GM19351 (cell line): ENCODE measurements around the gene ASB6.
"Not testable (repeated sequence)": the region's sequence is repeated elsewhere in the genome, so short reads cannot be mapped to it uniquely, and the experiment has no call there.

Experiments used
- ATAC-seq: cut with Tn5 transposase; IDR thresholded peaks from one replicate; pipeline ENCODE4 v1.9.1; 2021; ENCODE audit warnings: mild to moderate bottlenecking, moderate library complexity; ENCODE audit not compliant: unreplicated experiment

The ASB6 gene

GRCh38 chr9:129667850-129668249 is 25.9 kb upstream of the ASB6 start:
- no peak for ATAC-seq

- ATAC-seq = no peak
These were observed 25.4 kb upstream of the ASB6 start for GRCh38 chr9:129667378-129667777.

GRCh38 chr9:129666575-129666974 is 24.6 kb upstream of the ASB6 start:
- ATAC-seq = no peak

- no peak for ATAC-seq
These were observed 24.0 kb upstream of the ASB6 start for GRCh38 chr9:129665814-129666520.

- no peak for ATAC-seq
These were observed 23.4 kb upstream of the ASB6 start, which contains the start of gene PRRX2 for GRCh38 chr9:129665389-129665775. Gene PRRX2, plus strand, starts transcription at chr9:129665647. Its CDS starts 221 bp downstream, at chr9:129665868.

GRCh38 chr9:129664746-129665388 is 22.9 kb upstream of the ASB6 start:
- ATAC-seq = no peak

- ATAC-seq = not testable (repeated sequence)
These were observed 20.3 kb upstream of the ASB6 start for GRCh38 chr9:129662239-129662638.

- ATAC-seq = no peak
These were observed 19.1 kb upstream of the ASB6 start for GRCh38 chr9:129661029-129661428.

GRCh38 chr9:129656795-129657390 is 14.9 kb upstream of the ASB6 start:
- ATAC-seq = no peak

- ATAC-seq = no peak
These were observed 13.7 kb upstream of the ASB6 start for GRCh38 chr9:129655696-129656095.

GRCh38 chr9:129655154-129655553 is 13.2 kb upstream of the ASB6 start:
- no peak for ATAC-seq

GRCh38 chr9:129654554-129655040 is 12.6 kb upstream of the ASB6 start:
- no peak for ATAC-seq

- no peak for ATAC-seq
These were observed 12.0 kb upstream of the ASB6 start for GRCh38 chr9:129653823-129654553.

- ATAC-seq = no peak
These were observed 8.8 kb upstream of the ASB6 start for GRCh38 chr9:129650680-129651235.

- ATAC-seq = no peak
These were observed 8.1 kb upstream of the ASB6 start for GRCh38 chr9:129649726-129650679.

GRCh38 chr9:129648764-129649115 is 6.8 kb upstream of the ASB6 start:
- no peak for ATAC-seq

- ATAC-seq = no peak
These were observed 6.3 kb upstream of the ASB6 start for GRCh38 chr9:129648092-129648763.

- ATAC-seq = no peak
These were observed 5.7 kb upstream of the ASB6 start for GRCh38 chr9:129647635-129648034.

- ATAC-seq = no peak
These were observed 4.7 kb upstream of the ASB6 start for GRCh38 chr9:129646654-129647053.
